Uterus (tissue), 2 donors: ENCODE data around the gene KCNH3.

ENCODE experiments used
- POLR2A ChIP-seq, 2 donors: fragments of 450-650 bp; IDR thresholded peaks; one replicate each; pipeline ENCODE4 v1.6.1; 2016; ENCODE audit warnings: antibody characterized with exemption in 2 of 2, mild to moderate bottlenecking in 1 of 2, moderate library complexity in 1 of 2
- TF ChIP-seq, protein P1 (sequence below), 4 experiments: fragments of 200-600 bp in 2 of 4; fragments of 450-650 bp in 2 of 4; sonication (generic) in 2 of 4; IDR thresholded peaks; one replicate each; pipeline ENCODE4 v1.5.1; 2016 to 2019; ENCODE audit warnings: antibody characterized with exemption in 4 of 4, mild to moderate bottlenecking in 2 of 4, moderate library complexity in 1 of 4

GRCh38 chr12:49603721-49604120 is 64.9 kb downstream of the KCNH3 start:
- TF ChIP-seq, protein P1, sequence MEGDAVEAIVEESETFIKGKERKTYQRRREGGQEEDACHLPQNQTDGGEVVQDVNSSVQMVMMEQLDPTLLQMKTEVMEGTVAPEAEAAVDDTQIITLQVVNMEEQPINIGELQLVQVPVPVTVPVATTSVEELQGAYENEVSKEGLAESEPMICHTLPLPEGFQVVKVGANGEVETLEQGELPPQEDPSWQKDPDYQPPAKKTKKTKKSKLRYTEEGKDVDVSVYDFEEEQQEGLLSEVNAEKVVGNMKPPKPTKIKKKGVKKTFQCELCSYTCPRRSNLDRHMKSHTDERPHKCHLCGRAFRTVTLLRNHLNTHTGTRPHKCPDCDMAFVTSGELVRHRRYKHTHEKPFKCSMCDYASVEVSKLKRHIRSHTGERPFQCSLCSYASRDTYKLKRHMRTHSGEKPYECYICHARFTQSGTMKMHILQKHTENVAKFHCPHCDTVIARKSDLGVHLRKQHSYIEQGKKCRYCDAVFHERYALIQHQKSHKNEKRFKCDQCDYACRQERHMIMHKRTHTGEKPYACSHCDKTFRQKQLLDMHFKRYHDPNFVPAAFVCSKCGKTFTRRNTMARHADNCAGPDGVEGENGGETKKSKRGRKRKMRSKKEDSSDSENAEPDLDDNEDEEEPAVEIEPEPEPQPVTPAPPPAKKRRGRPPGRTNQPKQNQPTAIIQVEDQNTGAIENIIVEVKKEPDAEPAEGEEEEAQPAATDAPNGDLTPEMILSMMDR (IDR thresholded peaks at IDR 0.05): no peak
- TF ChIP-seq POLR2A (IDR thresholded peaks at IDR 0.05): no peak
